ENCODE measurements around the gene XPO4.

- TF ChIP-seq POLR2A (IDR thresholded peaks at IDR 0.05; ENCODE audit: low read length) (no peak), GATA1 (IDR thresholded peaks at IDR 0.05; ENCODE audit: low read depth, low read length) (no peak)
Measured at GRCh38 chr13:20824762-20825476, 77.6 kb downstream of the XPO4 start.

Measured in erythroblast (primary cell).